ENCODE measurements around the gene COG2.
"Not testable (repeated sequence)": the region's sequence is repeated elsewhere in the genome, so short reads cannot be mapped to it uniquely, and the experiment has no call there.

Gene COG2

DNA sequence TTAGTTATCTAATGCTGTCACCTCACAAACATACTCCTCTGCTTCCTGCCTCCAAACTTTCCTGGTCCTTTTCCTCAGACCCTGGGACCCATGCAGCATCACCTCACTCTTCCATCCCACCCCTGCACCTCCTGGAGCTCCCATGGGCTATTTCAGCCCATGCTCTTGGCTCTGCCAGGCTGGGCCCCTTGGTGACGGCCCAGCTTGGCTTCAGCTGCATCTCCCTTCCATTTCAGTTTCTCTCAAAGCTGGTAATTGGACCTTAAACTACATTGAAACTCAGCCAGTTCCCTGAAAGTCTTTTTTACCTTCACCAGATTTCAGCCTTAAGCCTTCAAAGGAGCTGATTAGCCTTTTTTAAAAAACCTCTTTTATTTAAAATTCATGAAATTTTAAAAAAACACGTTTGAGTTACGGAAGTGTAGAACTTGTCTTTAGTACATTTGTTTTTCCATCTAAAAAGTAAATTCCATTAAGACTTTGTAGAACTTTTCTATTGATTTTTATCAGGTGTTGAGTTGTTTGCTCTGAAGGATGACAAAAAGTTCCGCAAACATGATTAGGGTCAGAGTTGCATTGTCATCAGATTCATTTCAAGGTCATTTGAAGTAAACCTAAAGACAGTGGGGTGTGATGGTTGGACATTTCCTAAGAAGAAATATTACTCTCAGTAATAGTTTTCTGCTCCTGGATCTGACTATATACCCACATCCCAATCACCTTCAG lies 38.2 kb downstream of the COG2 start:
- no peak for DNase-seq

DNA sequence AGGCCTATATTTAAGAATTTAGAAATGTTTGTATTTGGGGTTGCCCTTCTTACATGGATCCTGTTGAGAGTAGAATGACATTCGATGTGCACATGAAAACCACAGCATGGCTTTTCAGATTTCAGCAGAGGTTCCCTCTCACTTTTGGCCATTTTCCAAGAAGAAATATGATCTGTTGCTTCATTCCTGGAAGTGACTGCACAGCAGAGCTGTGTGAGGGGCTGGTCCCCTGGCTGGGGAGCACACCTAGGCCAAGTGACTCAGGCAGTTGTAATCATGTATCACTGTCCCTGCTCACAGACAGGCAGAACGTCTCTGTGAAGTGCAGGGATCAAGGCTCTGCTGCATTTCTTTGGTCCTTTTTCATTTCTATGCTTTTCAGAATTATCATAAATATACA lies 39.3 kb downstream of the COG2 start:
- DNase-seq, result no peak

DNA sequence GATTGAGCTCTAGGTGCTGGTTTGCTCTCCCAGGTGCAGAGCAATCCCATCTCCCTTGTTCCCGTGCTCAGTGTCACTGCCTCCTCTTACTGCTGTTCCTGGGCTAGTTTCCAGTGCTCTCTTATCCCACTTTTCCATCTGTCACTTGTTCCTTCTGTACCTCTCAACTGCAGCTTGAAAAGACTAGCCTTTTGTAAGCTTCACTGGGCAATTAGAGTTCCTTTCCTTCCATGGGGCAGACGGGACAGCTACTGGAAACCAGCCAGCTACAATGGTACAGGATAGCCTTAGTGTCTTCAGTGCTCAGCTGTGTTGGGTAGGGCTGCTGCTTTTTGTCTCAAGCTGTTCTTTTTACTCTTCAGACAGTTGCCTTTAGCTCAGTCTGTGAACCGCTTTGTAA lies 40.0 kb downstream of the COG2 start:
- DNase-seq, result no peak

DNA sequence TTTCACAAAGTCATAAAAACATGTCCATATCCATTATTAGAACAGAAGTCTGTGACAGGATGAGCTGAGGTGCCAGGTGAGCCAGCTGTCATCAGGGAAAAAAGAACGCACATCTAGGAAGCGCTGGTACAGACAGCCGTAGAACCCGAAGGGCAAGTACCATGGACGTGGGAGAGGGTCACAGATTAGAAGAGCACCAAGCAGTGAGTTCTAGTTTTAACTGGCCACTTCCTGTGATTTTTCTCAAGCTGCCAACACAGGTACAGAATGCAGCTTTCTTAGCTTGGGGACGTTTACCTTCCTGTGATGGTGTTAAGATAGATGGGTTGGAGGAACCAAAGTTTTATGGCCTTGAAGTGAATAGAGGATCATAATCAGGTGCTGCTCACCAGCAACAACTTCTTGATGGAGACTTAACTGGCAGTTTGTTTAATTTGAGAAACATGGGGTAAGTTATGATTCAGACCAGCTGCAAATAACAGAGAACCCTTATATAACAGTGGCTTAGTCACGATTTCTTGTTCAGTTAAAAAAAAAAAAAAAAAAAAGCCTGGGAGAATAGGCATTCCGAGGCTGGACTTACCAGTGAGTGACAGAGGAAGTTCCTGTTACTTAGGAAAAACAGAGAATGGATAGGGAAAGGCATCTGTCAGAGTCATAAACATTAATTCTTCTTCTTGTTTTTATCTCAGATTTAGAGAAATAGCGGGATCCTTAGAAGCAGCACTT lies 40.8 kb downstream of the COG2 start:
- no peak for DNase-seq

DNA sequence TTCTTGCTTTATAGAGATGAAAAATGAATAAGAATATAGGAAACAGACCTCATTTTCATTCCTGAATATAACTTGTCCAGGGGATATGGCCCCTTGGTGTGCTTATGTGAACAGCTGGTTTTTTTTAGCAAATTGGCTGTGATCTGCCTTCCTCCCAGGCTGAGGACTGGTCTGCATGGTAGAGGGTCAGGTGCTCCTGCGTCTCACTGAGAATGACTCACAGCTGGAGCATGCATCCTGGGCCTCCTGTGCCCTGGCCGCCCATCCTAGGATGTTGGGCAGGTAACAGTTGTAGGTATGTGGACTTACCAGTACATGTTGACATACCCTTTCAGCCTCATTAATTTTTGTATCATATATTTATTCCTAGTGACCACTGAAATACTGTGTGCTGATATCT lies 41.9 kb downstream of the COG2 start:
- DNase-seq, result no peak

DNA sequence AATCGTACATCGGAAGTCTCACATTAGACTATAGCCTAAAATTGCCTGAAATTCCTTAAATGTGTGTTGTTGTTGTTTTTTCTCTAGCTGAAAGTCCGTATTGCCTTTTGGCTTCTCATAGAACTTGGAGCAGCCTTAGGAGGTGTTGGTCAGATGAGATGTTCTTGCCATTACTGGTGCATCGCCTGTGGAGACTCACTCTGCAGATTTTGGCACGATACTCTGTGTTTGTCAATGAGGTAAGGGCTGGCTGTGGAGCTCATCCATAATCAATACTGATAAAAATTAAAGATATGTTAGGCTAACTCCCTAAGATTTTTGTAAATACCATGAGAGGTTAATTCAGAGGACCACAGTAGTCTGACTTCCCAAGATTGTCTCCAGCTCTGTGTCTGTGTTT lies 42.7 kb downstream of the COG2 start:
- no peak for DNase-seq

DNA sequence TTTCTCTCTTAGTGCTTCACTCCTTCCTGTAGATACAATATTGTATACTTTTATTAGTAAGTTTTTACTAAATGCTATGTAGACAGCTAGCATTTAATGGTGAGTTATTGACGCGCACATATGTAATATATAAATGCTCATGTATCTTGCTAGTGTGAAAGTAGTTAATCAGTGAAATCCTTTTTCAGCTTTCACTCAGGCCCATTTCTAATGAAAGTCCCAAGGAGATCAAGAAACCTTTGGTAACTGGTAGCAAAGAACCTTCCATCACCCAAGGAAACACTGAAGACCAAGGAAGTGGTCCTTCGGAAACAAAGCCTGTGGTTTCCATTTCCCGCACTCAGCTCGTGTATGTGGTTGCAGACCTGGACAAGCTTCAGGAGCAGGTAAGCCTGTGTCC lies 44.5 kb downstream of the COG2 start:
- DNase-seq, result no peak

DNA sequence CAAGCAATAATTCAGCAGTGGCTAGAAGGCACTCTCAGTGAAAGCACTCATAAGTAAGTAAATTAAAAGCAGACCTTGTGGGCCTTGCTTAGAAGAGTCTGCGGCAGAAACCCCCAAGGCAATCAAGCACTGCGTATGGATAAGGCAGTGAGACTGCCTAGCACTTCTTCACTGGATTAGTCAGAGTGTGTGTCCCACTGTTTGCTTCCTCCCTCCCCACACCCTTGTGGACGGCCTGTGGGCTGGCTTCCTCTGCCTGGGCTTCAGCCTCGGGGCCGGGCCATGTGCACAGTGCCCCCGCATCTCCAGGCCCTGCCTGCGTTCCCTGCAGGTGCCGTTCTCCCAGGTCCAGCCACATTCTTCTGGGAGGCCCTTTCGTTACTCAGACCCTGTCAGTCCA lies 47.8 kb downstream of the COG2 start:
- DNase-seq, result no peak

DNA sequence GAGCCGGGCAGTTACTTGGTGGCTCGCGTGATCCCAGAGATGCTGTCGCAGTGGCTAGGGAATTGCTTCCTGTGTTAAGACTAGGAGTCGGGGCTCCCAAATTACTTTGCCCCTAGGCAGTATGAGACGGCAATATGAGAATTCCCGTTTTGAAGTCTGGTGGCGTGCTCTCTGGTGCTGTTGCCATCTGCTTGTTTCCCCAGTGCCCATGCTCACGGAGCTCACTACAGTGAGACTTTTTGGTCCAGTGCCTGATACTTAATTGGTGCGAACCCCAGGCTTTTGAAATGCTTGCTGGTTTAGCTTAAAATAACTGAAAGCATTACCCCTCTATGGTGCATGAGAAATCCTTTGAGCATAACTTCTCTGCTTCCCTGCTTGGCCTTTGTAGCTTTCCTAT lies 49.3 kb downstream of the COG2 start:
- no peak for DNase-seq

DNA sequence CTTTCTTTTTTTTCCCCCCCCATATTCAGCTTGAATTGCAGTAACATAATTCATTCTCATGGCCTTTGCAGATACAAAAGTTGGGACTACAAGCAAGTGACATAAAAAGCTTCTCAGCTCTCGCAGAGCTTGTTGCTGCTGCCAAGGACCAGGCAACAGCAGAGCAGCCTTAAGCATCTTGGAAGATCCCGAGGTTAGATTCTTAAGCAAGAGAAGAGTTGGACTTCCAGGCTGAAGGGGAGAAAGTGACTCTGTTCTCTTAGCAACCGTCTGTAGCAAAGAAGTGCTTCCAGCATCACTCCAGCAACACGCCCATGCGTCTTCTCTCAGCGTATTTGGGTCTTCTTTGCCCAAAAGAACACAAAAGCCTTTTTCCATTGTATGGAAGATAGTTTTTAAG lies 50.9 kb downstream of the COG2 start:
- no peak for DNase-seq

DNA sequence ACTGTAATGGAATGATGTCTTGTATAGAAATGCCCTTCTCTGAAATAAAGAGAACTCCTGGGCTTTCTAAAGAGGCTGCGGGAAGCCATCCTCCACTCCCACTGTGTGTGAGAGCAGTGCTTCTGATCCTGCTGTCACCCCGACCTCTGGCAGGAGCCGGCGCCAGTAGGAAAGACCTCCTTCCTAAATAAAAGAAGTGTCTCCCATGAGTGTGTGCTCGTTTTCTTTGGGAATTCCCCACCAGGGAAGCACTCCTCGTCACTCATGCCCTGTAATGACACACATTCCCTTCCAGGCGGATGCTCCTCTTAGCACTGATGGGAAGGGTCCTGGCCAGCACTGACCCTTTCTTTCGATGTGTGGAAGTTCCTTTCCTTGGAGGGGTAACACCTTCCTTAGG lies 51.5 kb downstream of the COG2 start:
- DNase-seq, result no peak

DNA sequence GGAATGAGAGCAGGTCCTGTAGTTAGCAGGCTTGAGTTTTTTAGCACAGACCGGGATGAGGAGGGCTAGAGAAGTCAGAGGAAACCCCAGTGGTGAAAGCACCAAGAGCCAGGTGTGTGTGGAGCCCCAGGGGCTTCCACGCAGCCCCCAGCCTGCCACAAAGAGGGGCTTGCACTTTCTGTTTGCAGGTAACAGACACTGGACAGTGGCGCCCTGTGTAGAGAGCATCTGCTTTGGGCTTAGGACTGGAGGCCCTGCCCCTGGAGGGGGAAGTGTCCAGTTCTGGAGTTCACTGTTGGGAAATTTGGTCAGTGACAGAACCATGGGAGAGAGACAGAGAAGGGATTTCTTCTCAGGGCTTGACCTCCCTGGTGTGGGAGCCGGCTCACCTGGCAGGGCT lies 52.2 kb downstream of the COG2 start:
- DNase-seq, result no peak

DNA sequence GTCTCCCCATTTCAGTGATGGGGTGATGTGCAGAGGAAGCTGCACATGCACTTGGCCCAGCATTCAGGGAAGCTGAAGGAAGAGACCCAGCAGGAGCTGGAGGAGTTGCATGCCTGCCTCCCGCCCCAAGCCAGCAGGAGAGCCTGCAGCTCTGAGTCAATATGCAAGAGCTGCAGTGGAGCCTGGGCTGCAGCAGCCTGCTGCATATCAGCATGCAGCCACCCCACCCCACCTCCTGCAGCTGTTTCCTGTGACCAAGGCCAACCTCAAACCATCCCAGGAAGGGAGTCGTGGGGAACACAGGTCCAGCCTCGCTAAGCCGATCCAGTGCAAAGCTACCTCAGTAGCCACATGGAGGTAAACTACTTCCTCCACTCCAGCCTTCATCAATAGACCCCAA lies 52.7 kb downstream of the COG2 start:
- DNase-seq, result no peak

DNA sequence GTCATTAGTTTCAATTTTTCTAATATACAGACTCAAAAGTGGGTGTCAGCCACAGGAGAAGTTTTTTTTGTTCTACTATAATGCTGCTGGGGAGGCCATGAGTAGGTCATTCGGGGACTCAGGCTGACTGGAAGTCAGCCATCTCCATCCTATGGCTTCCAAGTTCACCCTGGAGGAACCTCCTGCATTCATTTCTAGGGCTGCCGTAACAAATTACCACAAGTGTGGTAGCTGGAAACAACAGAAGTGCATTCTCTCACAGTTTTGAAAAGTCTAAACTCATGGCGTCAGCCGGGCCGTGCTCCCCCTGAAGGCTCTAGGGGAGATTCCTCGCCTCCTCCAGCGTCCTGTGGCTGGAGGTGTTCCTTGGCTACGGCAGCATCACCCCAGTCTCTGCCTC lies 53.9 kb downstream of the COG2 start:
- DNase-seq, result no peak

DNA sequence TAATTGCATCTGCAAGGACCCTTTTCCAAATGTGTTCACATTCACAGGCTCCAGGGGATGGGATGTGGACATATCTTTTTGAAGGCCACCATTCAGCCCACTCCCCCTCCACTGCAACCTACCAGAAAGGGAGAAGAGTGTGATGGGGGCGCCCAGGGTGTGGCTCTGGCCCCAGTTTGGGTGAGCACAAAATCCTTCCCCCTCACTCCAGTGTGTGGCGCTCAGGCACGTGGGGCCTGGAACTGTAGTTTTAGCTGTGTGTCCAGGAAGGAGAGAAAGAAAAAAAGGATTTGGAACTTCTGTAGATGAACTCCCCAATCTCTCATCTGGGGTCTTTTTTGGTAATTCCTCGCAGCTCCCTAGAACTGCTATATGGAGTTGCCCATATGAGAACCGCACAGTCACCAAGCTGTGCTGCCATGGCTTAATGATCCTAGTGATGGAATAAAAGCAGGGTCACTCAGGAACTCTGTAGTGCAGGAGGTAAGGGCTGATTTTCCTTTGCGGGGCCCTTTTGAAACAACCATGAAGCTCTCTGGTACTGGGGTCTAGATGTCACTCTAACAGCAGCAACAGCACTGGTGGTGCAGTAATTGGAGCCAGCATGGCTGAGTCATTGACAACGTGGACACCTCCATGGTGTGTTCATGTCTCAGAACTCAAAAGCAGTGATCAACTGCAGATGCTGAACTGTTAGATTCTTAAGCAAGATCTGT lies 54.6 kb downstream of the COG2 start:
- no peak for DNase-seq

DNA sequence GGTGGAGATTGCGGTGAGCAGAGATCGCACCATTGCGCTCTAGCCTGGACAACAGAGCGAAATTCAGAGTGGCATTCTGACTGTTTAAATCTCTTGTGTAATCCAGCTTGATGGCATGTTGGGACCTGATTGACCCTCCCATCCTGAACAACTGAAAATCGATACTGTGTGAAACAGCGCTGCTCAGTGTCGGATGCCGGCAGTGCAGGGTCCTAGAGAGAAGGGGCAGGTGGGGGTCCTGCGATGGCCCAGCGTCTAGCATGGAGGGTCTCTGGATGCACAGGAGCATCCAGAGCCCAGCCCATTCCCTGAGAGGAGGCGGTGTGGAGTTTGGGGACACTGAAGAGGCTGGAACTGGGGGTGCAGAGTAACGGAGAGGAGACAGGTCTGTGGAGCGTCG lies 55.8 kb downstream of the COG2 start:
- no peak for DNase-seq

DNA sequence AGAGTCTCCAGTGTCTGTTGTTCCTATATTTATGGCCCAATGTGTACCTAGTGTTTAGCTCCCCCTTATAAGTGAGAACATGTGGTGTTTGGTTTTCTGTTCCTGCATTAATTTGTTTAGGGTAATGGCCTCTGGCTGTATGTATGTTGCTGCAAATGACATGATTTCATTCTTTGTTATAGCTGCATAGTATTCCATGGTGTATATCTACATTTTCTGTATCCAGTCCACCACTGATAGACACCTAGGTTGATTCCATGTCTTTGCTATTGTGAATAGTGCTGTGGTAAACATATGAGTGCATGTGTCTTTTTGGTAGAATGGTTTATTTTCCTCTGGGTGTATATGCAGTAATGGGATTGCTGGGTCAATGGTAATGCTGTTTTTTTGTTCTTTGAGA lies 56.7 kb downstream of the COG2 start:
- DNase-seq, result not testable (repeated sequence)

DNA sequence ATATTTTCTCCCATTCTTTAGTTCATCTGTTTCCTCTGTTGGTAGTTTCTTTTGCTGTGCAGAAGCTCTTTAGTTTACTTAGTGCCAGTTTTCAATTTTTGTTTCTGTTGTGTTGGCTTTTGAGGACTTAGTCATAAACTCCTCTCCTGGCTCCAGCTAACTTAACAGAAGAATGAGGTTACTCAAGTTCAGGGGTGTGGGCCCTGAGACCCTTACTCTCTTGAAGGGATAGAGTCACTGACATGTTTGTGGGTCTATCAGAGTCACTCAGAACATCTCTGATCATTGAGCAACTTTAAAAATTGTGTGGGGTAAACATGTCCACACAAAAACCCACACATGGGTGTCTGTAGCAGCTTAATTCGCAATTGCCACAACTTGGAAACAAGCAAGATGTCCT lies 57.4 kb downstream of the COG2 start:
- DNase-seq, result no peak

DNA sequence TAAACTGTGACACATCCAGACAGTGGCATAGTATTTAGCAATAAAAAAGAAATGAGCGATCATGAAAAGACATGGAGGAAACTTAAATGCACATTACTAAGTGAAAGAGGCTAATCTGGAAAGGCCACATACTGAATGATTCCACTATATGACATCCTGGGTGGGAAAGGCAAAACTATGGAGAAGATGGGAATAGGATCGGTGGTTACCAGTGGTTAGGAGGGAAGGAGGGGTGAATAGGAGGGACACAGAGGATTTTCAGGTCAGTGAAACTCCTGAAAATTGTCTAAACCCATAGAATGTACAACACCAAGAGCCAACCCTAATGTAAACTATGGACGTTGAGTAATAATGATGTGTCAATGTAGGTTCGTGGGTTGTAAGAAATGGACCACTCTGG lies 57.9 kb downstream of the COG2 start:
- no peak for DNase-seq

DNA sequence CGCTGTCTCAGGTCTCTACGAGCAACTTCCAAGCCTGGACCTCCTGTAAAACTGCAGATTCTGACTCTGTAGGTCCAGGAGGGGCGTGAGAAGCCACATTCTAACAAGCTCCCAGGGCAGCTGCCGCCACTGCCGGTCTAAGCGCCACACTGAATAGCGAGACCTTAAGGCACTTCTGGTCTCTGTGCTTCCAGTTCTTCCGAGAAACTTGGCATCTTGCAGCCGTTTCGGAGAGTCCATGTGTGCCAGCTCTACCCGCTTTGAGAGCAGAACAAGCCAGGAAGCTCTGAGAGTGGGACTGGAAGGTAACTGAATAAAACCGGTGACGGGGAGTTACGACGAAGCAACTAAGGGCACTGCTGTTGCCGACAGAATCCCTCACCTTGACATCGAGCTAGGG lies 59.2 kb downstream of the COG2 start:
- DNase-seq, result no peak

DNA sequence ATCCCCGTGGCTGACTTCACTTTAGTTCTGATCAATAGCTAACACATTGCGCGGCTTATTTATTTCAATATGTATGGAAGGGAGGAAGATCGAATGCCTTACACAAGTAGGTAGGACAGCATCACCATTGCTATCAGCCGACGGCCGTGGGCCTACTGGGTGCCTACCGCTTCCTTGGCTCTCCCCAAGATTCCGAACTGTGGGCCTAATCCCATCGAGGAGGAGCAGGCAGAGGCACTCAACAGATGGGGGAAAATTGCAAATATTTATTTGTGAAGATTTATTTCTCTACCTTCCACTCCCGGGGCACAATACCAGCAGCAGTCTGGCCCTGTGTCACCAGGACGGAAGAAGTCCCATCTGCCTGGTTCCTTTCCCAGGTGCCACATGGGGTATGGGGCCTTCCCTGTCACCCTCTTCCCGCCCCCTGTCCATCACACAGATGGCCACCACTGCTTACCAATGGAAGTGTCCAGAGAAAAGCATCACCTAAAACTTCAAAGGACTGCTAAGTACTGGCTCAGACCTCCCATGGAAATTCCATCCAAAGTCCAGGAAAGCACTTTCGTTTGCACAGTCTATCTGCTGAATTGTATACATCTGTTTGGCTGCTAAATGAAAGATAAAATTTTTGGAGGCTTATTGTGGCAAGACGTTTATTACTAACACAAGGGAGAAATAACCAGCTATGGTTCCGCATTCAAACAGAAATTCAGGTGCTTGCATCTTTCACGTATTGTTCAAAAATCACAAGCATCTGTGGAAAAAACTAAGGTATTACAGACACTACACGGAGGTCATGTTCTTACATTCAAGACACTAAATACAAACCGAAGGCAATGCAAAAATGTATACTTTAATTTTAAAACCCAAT lies 59.9 kb downstream of the COG2 start:
- DNase-seq, result no peak

DNA sequence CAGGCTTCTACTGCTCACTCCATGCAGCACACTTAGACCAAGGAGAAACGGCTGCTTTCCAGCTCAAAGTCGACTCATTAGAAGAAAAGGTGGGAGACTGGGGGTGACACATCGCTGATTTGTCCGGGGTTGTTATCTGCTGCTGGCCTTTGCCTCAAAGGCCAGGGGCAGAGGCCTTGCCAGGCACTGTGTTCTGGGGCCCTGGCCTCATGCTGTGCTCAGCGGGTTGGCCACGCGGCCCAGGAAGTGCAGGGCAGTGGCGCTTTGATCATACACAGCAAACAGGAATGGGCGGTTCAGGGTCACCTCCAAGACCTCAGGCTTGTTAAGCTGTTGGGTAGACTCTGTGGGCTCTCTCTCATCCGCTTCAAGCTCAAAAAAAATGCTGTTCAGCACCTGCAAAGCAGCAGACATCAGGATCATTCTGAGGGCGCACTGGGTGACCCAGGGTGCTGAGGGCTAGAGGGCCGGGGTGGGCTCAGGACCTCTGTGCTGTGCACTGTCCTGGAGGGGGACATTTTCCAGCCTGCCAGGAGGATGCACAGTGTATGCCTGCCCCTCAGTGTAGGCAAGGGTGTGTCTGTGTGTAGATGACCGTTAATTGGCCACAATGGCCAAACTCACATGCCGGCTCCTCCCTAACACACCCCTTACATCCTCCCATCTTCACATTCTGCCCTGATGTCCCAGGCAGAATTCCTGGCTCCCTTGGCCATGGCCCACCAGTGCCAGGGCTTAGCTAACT lies 60.8 kb downstream of the COG2 start:
- no peak for DNase-seq

Data from activated gamma-delta T cell treated with Interleukin-2 at 50 U/mL for 16 hours (primary cell).